Liver (tissue), 3 donors: ENCODE measurements around the gene UQCRC2.

ENCODE experiments used
- HNF4G ChIP-seq: IDR thresholded peaks from 2 replicates; pipeline ENCODE4 v1.6.1; 2016; ENCODE audit warnings: antibody characterized with exemption
- RXRA ChIP-seq, 2 donors: IDR thresholded peaks; 2 replicates each; pipeline ENCODE4 v1.6.1; 2017 to 2018; ENCODE audit warnings: antibody characterized with exemption in 2 of 2, mild to moderate bottlenecking in 1 of 2
- TF ChIP-seq, protein P1 (sequence below): fragments of 150-350 bp; IDR thresholded peaks from 2 replicates; pipeline ENCODE4 v1.5.1; 2017; ENCODE audit warnings: improper control_type of control experiment, low read depth, low read length; ENCODE audit not compliant: missing input control
- TF ChIP-seq, protein P2 (sequence below): IDR thresholded peaks from 2 replicates; pipeline ENCODE4 v1.6.1; 2016; ENCODE audit warnings: antibody characterized with exemption, mild to moderate bottlenecking
- TF ChIP-seq, protein P3 (sequence below): IDR thresholded peaks from 2 replicates; pipeline ENCODE4 v1.6.1; 2016; ENCODE audit warnings: antibody characterized with exemption
- donor health status: healthy.
- donor health status: healthy.

DNA sequence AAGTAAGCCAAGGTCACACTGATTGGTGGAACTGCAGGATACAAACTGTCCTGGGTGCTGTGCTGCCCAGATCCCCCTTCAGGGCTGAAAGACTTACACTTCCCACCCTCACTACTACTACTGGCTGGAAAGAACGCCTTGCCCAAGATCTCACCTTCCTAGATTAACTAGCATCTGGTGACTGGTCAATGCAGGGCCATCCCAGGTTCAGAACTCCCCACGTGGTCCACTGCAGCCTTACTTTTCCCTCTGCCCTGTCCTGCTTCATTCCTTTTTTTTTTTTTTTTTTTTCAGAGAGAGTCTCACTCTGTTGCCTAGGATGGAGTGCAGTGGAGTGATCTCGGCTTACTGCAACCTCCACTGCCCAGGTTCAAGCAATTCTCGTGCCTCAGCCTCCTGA, 50.0 kb downstream of the UQCRC2 start:
- TF ChIP-seq, protein P1, sequence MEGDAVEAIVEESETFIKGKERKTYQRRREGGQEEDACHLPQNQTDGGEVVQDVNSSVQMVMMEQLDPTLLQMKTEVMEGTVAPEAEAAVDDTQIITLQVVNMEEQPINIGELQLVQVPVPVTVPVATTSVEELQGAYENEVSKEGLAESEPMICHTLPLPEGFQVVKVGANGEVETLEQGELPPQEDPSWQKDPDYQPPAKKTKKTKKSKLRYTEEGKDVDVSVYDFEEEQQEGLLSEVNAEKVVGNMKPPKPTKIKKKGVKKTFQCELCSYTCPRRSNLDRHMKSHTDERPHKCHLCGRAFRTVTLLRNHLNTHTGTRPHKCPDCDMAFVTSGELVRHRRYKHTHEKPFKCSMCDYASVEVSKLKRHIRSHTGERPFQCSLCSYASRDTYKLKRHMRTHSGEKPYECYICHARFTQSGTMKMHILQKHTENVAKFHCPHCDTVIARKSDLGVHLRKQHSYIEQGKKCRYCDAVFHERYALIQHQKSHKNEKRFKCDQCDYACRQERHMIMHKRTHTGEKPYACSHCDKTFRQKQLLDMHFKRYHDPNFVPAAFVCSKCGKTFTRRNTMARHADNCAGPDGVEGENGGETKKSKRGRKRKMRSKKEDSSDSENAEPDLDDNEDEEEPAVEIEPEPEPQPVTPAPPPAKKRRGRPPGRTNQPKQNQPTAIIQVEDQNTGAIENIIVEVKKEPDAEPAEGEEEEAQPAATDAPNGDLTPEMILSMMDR: no peak
- TF ChIP-seq, protein P2, sequence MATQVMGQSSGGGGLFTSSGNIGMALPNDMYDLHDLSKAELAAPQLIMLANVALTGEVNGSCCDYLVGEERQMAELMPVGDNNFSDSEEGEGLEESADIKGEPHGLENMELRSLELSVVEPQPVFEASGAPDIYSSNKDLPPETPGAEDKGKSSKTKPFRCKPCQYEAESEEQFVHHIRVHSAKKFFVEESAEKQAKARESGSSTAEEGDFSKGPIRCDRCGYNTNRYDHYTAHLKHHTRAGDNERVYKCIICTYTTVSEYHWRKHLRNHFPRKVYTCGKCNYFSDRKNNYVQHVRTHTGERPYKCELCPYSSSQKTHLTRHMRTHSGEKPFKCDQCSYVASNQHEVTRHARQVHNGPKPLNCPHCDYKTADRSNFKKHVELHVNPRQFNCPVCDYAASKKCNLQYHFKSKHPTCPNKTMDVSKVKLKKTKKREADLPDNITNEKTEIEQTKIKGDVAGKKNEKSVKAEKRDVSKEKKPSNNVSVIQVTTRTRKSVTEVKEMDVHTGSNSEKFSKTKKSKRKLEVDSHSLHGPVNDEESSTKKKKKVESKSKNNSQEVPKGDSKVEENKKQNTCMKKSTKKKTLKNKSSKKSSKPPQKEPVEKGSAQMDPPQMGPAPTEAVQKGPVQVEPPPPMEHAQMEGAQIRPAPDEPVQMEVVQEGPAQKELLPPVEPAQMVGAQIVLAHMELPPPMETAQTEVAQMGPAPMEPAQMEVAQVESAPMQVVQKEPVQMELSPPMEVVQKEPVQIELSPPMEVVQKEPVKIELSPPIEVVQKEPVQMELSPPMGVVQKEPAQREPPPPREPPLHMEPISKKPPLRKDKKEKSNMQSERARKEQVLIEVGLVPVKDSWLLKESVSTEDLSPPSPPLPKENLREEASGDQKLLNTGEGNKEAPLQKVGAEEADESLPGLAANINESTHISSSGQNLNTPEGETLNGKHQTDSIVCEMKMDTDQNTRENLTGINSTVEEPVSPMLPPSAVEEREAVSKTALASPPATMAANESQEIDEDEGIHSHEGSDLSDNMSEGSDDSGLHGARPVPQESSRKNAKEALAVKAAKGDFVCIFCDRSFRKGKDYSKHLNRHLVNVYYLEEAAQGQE: no peak
- TF ChIP-seq HNF4G (no peak), RXRA (IDR thresholded peaks at IDR 0.05) (no peak)
- TF ChIP-seq, protein P3, sequence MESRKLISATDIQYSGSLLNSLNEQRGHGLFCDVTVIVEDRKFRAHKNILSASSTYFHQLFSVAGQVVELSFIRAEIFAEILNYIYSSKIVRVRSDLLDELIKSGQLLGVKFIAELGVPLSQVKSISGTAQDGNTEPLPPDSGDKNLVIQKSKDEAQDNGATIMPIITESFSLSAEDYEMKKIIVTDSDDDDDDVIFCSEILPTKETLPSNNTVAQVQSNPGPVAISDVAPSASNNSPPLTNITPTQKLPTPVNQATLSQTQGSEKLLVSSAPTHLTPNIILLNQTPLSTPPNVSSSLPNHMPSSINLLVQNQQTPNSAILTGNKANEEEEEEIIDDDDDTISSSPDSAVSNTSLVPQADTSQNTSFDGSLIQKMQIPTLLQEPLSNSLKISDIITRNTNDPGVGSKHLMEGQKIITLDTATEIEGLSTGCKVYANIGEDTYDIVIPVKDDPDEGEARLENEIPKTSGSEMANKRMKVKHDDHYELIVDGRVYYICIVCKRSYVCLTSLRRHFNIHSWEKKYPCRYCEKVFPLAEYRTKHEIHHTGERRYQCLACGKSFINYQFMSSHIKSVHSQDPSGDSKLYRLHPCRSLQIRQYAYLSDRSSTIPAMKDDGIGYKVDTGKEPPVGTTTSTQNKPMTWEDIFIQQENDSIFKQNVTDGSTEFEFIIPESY: no peak
